Adipose tissue (tissue), 3 donors: ENCODE data around the gene RBL1. TPM values are rescaled to one million over a fixed set of nuclear protein-coding genes. Genes with fewer than 3 reads are reported as not detected.
"Not testable (repeated sequence)": the region's sequence is repeated elsewhere in the genome, so short reads cannot be mapped to it uniquely, and the experiment has no call there.

Experiments used
- H3K27ac ChIP-seq: one replicate; pipeline ENCODE4 v1.5.1; 2013; ENCODE audit warnings: low read depth, low read length
- WGBS, 3 donors: extraction: QIAGEN DNeasy Blood & Tissue Kit; methylation state at CpG; one replicate each; pipeline ENCODE4 v1.1.7; 2013; 5-methylcytosine and 5-hydroxymethylcytosine counted together
- polyA plus RNA-seq, 3 donors: library from polyadenylated mRNA; stranded (reverse); fragments of 200-250 nt; gene quantifications; one replicate each; pipeline ENCODE4 v1.2.3, GENCODE V29; 2013
- donor health status: healthy with polysubstance abuse.
- donor health status: Bipolar disorder and iron deficiency.
- donor health status: healthy.

Gene RBL1
- polyA plus RNA-seq, 3 donors: 1.2 to 1.9 (median 1.3) TPM

DNA sequence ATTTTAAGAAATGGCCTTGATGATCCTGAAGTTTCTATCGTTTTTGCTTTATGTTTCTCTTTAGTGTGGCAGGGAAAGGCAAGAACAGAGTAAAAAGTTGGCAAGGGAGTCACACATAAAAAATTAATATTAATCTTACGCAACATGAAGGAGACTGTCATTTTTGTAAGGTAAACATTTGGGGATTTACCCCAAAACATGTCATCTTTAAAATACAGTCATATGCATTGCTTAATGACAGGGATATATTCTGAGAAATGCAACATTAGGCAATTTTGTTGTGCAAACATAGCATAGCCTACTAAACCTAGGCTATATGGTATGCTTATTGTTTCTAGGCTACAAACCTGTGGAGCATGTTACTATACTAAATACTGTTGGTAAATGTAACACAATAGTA, 5.4 kb downstream of the RBL1 start:
- 89 to 92% (median 91%) methylated on average over 2 of the region's 2 CpGs for WGBS, 3 donors
- H3K27ac ChIP-seq: no peak overlapping the region

DNA sequence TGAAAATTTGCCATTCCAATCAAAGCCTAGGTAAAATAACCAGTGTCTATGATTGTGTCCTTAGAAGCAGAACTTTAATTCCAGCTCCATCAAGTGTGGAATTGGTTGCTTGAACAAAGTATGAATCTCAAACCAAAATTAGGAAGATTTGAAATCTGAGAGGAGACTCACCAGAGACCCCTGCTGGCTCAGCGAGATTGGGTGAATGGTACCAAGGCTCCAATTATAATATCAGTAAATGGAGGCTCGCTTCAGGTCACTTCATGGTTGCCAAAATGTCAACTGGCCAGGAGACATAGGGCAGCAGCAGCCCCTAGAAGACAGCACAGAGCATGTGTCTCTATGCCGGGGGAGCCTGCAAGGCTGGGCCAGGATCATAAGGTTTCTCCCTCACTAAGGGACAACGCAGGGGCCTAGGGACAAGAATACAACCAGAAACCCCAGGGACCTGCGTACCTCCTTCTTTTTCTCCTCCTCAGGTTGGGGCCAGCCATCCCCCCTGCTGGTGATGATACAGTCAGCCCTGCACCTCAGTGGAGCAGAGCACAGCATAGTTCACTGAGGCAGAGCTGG, 14.0 kb downstream of the RBL1 start:
- H3K27ac ChIP-seq: no peak overlapping the region

DNA sequence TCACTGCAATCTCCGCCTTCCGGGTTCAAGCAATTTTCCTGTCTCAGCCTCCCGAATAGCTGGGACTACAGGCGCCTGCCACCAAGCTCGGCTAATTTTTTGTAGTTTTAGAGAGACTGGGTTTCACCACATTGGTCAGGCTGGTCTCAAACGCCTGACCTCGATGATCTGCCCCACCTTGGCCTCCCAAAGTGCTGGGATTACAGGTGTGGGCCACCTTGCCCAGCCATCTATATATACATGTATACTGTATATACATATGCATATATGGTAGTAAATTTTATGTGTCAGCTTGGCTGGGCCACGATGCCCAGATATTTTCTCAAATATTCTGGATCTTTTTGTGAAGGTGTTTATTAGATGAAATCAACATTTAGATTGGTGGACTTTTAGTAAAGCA, 18.8 kb downstream of the RBL1 start:
- H3K27ac ChIP-seq: no peak overlapping the region
- WGBS, 3 donors: 95 to 98% (median 96%) methylated on average over 8 of the region's 8 CpGs

More for the DNA sequence above, 14.0 kb downstream of the RBL1 start:
- WGBS, 3 donors: 89 to 91% (median 89%) methylated on average over 5 of the region's 5 CpGs

DNA sequence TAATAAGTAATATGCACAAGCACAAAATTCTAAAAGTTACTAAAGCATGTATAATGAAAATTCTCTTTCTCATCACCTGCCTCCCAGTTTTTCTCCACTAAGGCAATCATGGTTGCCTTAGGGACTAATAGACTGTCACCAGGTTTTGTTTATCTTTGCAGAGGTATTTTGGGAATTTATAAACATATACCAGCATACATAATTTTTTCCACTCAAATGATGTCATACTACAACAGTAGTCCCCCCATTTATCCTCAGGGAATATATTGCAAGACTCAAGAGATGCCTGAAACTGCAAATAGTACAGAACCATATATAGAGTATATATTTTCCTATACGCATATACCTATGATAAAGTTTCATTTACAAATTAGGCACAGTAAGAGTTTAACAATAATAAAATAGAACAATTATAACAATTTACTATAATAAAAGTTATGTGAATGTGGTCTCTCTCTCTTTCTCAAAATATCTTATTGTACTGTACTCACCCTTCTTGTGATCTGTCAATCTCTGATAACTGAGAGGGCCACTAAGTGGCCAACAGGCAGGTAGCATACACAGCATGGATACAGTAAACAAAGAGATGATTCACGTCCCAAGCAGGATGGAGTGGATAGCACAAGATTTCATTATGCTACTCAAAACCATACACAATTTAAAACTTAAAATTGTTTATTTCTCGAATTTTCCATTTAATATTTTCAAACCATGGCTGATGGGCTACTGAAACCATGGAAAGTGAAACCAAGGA, 19.7 kb downstream of the RBL1 start:
- H3K27ac ChIP-seq: no peak overlapping the region
- 82 to 95% (median 95%) methylated on average over 3 of the region's 3 CpGs for WGBS, 3 donors

DNA sequence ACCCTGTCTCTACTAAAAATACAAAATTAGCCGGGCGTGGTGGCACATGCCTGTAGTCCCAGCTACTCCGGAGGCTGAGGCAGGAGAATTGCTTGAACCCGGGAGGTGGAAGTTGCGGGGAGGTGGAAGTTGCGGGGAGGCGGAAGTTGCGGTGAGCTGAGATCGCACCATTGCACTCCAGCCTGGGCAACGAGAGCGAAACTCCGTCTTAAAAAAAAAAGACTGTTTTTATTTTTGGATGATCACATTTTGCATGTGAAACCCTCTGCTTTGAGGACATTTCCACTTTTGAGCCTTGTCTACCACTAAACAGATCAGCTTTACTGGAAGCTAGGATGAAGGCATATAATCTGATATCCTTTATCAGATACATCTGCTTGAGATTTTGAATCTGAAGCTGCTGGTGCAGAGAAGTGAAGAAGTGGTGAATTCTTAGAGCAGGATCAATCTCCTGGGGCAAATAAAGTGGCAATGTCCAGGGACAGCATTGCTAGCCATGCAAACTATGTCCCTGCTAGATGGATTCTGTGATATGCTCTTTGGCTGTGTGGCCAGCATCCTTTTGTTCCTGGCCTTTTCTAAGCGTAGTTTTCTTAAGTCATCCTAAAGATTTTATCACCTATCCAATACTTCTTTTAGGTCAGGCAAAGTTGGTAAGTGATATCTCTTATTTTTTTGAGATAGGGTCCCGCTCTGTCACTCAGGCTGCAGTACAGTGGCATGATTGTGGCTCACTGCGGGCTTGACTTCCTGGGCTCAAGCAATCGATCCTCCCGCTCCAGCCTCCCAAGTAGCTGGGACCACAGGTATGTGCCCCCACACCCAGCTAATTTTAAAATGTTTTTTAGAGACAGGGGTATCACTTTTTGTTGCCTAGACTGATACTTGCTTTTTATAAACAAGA, 23.3 kb downstream of the RBL1 start:
- no peak overlapping the region for H3K27ac ChIP-seq
- 80 to 90% (median 88%) methylated on average over 17 of the region's 17 CpGs for WGBS, 3 donors

DNA sequence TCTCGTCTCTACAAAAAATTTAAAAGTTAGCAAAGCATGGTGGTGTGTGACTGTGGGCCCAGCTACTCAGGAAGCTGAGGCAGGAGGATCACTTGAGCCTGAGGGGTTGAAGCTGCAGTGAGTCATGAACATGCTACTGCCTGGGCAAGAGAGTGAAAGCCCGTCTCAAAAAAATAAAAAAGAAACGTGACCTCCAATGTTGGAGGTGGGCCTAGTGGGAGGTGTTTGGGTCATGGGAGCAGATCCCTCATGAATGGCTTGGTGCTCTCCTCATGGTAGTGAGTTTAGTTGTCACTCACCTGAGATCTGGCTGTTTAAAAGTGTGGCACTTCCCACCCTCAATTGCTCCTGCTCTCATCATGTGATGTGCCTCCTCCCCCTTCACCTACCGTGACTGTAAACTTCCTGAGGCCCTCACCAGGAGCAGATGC, 24.3 kb downstream of the RBL1 start:
- WGBS, 3 donors: 75 to 82% (median 81%) methylated on average over 4 of the region's 4 CpGs
- H3K27ac ChIP-seq: no peak overlapping the region

DNA sequence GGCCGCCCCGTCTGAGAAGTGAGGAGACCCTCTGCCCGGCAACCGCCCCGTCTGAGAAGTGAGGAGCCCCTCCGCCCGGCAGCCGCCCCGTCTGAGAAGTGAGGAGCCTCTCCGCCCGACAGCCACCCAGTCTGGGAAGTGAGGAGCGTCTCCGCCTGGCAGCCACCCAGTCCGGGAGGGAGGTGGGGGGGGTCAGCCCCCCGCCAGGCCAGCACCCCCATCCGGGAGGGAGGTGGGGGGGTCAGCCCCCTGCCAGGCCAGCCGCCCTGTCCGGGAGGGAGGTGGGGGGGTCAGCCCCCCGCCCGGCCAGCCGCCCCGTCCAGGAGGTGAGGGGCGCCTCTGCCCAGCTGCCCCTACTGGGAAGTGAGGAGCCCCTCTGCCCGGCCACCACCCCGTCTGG, 26.2 kb downstream of the RBL1 start:
- WGBS, 3 donors: 89 to 94% (median 93%) methylated on average over 7 to 17 of the region's 25 CpGs
- not testable (repeated sequence) for H3K27ac ChIP-seq

DNA sequence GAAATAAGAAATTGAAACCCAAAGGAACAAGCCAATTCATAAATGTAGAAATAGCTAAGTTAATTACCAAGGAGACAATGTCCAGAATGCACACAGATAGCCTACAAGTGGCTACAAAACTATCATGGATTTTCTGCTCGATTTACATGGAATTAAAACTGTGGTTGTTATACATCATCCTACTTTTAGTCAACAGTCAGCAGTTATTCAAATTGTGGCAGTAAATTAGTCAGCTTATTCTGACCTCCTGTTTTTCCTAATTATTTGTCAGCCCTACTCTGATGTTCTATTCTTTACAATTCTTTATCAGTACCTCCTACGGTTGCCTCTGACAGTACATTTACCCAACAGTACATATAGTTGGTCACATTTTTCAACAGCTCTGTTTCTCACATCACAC, 29.6 kb downstream of the RBL1 start:
- 80 to 90% (median 80%) methylated on average over 2 of the region's 2 CpGs for WGBS, 3 donors
- no peak overlapping the region for H3K27ac ChIP-seq

DNA sequence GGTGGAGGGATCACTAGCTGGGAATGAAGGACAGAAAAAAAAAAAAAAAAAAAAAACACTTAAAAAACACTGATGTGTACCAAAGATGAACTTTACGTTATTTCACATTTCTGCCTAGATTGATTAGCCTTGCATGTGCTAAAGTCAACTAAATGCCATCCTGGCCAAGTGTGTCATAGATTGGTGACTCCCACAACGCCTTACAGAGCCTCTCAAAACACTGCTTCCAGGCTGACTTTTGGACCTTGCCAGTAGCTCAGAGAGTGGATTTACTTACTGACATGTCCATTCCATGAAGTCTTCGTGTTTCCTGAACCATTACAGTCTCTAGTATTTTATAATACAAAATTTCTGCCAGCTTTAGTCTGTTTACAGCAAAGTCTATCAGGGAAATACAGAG, 40.5 kb downstream of the RBL1 start:
- no peak overlapping the region for H3K27ac ChIP-seq
- WGBS, 3 donors: 79 to 89% (median 86%) methylated on average over 3 of the region's 3 CpGs

DNA sequence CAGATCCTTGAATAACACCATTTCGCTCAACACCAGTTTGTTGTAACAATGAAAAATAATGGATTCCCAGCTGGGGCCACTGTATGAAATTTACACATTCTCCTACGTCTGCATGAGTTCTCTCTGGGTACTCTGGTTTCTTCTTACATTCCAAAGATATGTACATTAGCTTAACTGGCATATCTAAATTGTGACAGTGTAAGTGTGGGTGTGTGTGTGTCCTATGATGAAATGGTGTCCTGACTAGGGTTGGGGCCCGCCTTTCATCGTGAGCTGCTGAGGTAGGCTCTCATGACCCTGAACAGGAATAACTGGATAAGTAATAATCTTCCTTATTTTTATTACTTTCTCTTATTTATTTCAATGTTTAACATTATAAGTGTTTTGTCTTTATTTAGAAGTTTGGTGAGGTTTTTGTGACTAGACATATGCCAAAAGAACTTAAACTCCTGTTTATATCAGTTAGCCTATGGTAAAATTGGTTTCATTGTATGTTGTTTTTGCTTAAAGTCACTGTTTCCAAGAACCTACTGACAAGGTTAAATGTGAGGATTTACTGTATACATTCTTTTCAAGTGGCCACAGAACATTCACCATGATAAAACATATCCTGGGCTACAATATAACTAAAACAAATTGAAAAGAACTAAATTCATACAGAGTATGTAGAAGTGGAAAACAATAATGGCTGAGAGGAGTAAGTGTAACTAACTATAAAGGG, 42.4 kb downstream of the RBL1 start:
- no peak overlapping the region for H3K27ac ChIP-seq
- WGBS, 3 donors: 96 to 99% (median 97%) methylated on average over 4 of the region's 4 CpGs

DNA sequence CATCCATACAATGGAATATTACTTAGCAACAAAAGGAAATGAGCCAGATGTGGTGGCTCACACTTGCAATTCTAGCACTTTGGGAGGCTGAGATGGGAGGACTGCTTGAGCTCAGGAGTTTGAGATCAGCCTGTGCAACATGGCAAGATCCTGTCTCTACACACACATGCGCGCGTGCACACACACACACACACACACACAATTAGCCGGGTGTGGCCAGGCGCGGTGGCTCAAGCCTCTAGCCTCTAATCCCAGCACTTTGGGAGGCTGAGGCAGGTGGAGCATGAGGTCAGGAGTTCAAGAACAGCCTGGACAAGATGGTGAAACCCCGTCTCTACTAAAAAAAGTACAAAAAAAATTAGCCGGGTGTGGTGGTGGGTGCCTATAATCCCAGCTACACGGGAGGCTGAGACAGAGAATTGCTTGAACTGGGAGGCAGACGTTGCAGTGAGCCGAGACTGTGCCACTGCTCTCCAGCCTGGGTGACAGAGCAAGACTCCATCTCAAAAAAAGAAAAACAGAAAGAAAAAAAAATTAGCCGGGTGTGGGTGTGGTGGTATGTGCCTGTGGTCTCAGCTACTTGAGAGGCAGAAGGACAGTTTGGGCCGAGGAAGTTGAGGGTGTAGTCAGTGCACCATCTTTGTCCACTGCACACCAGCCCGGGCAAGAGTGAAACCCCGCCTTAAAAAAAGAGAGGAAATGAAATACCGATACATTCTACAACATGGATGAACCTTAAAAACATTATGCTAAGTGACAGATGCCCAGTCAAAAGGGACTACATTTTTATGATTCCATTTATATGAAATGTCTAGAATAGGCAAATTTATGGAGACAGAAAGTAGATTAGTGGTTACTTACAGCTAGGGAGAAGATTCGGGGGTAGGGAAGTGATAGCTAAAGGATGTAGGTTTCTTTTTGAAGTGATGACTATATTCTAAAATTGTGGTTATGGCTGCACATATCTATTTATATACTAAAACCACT, 52.5 kb downstream of the RBL1 start:
- WGBS, 3 donors: 88 to 94% (median 89%) methylated on average over 14 to 17 of the region's 17 CpGs
- no peak overlapping the region for H3K27ac ChIP-seq

DNA sequence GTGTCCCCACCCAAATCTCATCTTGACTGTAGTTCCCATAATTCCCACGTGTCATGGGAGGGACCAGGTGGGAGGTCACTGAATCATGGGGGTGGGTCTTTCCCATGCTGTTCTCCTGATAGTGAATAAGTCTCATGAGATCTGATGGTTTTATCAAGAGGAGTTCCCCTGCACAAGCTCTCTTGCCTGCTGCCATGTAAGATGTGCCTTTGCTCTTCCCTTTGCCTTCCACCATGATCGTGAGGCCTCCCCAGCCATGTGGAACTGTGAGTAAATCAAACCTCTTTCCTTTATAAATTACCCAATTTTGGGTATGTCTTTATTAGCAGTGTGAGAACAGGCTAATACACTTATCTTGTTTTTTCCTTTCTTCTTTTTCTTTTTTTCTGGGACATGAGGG, 56.4 kb downstream of the RBL1 start:
- WGBS, 3 donors: 97 to 100% (median 99%) methylated on average over 2 of the region's 2 CpGs
- not testable (repeated sequence) for H3K27ac ChIP-seq

DNA sequence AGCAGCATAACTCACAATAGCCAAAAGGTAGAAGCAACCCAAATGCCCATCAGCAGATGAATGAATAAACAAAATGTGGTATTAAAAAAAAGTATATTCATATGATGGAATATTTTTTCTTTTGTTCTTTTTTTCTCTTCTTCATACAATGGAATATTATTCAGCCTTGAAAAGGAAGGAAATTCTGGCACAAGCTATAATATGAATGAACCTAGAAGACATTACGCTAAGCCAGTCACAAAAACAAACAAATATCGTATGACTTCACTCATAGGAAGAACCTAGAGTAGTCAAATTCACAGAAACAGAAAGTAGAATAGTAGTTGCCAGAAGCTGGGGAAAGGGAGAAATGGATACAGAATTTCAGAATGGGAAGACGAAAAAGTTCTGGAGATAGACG, 63.7 kb downstream of the RBL1 start:
- H3K27ac ChIP-seq: no peak overlapping the region
- WGBS, 3 donors: 98 to 99% (median 98%) methylated on average over 4 of the region's 4 CpGs

DNA sequence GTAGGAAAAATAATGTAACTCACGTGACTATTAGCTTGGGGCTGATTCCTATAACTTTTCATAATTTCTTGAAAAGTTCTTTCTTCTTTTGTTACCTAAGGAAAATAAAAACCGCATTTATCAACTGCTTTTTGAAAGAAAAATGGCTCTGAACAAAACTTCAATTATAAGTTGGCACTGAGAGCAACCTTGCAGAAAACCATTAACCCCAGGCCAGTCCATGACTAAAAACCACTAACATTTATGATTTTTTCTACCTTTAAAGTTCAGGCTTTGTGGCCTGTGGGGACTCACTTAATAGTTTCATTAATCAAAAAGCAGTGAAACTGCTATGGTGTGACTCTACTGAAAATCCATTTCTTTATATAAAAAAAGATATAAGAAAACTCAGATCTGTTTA, 75.2 kb downstream of the RBL1 start:
- H3K27ac ChIP-seq: no peak overlapping the region
- 72 to 95% (median 90%) methylated on average over 2 of the region's 2 CpGs for WGBS, 3 donors

DNA sequence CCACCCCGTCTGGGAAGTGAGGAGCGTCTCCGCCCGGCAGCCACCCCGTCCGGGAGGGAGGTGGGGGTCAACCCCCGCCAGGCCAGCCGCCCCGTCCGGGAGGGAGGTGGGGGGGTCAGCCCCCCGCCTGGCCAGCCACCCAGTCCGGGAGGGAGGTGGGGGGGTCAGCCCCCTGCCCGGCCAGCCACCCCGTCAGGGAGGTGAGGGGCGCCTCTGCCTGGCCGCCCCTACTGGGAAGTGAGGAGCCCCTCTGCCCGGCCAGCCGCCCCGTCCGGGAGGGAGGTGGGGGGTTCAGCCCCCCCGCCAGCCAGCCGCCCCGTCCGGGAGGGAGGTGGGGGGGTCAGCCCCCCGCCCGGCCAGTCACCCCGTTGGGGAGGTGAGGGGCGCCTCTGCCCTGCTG, 83.2 kb downstream of the RBL1 start:
- H3K27ac ChIP-seq: not testable (repeated sequence)
- 95 to 98% (median 98%) methylated on average over 12 to 26 of the region's 28 CpGs for WGBS, 3 donors

DNA sequence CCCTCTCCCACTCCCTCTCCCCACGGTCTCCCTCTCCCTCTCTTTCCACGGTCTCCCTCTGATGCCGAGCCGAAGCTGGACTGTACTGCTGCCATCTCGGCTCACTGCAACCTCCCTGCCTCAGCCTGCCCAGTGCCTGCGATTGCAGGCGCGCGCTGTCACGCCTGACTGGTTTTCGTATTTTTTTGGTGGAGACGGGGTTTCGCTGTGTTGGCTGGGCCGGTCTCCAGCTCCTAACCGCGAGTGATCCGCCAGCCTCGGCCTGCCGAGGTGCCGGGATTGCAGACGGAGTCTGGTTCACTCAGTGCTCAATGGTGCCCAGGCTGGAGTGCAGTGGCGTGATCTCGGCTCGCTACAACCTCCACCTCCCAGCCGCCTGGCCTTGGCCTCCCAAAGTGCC, 83.9 kb downstream of the RBL1 start:
- WGBS, 3 donors: 95 to 97% (median 96%) methylated on average over 25 of the region's 25 CpGs
- not testable (repeated sequence) for H3K27ac ChIP-seq

DNA sequence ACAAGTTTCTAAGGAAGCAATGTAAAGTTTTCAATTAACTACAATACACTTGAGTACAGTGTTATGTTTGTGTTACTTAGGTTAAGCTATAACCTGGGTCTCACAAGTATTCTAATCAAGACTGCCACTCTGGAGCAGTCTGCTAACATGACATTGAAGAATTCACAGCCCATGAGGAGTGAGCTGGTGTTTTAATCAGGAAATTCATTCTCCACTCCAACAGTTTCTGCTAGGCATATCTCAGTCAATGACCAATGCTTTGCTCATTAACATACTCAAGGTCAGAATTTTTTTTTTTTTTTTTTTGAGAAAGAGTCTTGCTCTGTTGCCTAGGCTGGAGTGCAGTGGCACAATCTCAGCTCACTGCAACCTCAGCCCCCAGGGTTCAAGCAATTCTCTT, 84.7 kb downstream of the RBL1 start:
- no peak overlapping the region for H3K27ac ChIP-seq
